Measurements from ENCODE around the gene CISD3.

GRCh38 chr17:38717139-38717745, 12.9 kb upstream of the CISD3 start:
- no peak for TF ChIP-seq EZH2 (IDR thresholded peaks at IDR 0.05; ENCODE audit: borderline replicate concordance, low read depth, low read length, poor library complexity, severe bottlenecking)
- TF ChIP-seq CTCF (conservative IDR thresholded peaks at IDR 0.05; ENCODE audit: low read depth, low read length) = no peak

Measured in A673 (cell line).